Measurements from ENCODE around the gene TTC34. TPM values are rescaled to one million over a fixed set of nuclear protein-coding genes. Genes with fewer than 3 reads are reported as not detected.
"Not testable (repeated sequence)": the region's sequence is repeated elsewhere in the genome, so short reads cannot be mapped to it uniquely, and the experiment has no call there.

The TTC34 gene
- polyA plus RNA-seq, 4 donors: 0.69 to 1.1 (median 0.85) TPM

DNA sequence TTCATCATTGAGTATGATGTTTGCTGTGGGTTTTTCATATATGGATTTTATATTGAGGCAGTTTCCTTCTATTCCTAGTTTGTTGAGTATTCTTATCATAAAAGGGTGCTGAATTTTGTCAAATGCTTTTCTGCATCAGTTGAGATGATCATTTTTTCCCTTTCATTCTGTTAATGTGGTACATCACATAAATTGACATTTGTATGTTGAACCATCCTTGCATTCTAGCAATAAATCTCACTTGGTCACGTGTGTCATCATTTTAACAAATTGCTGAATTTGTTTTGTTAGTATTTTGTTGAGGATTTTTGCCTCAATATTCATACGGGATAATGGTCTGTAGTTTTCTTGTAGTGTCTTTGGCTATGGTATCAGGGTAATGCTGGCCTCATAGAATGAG, 19.9 kb downstream of the TTC34 start:
- DNase-seq (ENCODE audit: low read depth in 4 of 4, low spot score in 3 of 4): no peak

DNA sequence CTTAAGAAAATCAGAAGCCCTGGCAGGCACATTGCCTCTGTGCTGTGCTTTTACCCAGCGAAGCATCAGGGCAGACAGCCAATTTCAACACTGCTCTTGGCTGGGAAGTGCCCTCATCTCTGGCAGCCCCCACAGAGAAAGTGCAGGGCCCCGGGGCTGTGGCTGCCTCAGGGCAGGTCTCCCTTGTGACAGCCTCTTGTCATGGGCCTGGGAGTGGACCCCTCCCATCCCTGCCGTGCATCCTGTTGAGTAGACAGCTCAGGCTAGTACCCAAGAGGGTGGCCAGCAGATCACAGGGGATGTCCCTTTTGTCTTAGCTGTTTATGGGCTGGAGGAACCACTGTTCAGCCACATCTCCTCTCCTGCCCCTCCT, 23.3 kb downstream of the TTC34 start:
- no peak for DNase-seq (ENCODE audit: low read depth in 4 of 4, low spot score in 3 of 4)

DNA sequence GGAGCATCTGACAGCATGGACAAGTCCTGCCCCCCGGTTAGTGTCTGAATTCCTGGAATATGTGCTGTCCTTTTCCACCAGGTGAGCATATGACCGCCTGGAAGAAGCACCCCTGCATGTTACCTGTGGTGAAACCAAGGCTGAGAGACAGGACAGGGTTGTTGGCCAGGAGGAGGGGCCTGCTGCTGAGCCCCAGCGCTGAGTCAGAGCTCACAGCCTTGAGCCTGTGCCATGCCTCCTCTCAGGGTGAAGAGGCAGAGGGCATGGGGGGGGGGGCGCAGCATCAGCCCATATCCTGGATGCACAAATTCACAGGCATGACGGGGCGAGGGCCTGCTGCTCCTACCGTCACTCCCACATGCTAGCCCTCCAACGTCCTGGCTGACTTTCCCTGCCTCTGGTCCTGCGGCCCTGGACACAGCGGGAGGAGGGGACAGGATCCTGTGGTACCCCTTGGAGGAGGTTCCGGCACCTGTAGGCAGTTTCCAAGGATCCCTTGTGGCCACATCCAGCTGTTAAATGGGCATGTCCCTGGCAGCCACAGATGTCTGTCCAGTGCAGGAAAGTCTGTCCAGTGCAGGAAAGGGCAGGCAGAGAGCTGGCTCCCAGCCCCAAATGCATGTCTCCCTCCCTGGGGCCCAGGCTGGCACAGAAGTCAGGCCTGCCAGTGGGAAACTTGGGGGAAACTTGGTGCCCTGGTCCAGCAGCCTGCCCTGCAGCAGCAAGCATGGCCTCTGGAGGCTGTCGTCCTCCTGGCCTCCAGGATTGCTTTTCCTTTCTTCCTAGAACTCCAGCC, 23.9 kb downstream of the TTC34 start:
- DNase-seq (ENCODE audit: low read depth in 4 of 4, low spot score in 3 of 4): no peak

DNA sequence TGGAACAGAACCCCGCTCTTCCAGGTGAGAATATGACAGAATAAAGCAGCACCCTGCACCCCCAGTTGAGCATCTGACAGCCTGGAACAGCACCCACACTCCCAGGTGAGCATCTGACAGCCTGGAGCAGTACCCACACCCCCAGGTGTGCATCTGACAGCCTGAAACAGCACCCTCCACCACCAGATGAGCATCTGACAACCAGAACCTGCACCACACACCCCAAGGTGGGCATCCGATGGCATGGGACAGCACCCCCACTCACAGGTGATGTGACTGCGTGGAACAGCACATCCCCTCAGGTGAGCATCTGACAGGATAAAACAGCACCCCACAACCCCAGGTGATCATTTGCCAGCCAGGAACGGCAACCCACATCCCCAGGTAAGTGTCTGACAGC, 26.2 kb downstream of the TTC34 start:
- not testable (repeated sequence) for DNase-seq (ENCODE audit: low read depth in 4 of 4, low spot score in 3 of 4)

DNA sequence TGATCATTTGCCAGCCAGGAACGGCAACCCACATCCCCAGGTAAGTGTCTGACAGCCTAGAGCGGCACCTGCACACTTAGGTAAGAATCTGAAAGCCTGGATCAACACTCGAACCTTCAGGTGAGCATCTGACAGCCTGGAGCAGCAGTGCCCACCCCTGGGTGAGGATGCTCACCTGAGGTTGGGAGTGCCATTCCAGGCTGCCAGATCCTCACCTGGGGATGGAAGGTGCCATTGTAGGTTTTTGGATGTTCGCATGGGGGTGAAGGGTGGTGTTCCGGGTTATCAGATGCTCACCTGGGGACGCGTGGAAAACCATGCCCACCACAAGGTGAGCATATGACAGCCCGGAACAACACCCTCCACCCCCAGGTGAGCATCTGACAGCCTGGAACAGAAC, 33.4 kb downstream of the TTC34 start:
- not testable (repeated sequence) for DNase-seq (ENCODE audit: low read depth in 4 of 4, low spot score in 3 of 4)

DNA sequence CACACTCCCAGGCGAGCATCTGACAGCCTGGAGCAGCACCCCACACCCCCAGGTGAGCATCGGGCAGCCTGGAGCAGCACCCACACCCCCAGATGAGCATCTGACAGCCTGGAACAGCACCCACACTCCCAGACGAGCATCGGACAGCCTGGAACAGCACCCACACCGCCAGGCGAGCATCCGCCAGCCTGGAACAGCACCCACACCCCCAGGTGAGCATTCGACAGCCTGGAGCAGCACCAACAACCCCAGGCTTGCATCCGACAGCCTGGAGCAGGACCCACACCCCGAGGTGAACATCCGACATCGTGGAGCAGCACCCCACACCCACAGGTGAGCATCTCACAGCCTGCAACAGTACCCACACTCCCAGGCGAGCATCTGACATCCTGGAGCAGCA, 42.1 kb downstream of the TTC34 start:
- not testable (repeated sequence) for DNase-seq (ENCODE audit: low read depth in 4 of 4, low spot score in 3 of 4)

DNA sequence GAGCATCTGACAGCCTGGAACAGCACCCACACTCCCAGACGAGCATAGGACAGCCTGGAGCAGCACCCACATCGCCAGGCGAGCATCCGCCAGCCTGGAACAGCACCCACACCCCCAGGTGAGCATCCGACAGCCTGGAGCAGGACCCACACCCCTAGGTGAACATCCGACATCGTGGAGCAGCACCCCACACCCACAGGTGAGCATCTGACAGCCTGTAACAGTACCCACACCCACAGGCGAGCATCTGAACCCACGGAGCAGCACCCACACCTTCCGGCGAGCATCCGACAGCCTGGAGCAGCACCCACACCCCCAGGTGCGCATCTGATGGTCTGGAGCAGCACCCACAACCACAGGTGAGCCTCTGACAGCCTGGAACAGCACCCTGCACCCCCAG, 44.0 kb downstream of the TTC34 start:
- not testable (repeated sequence) for DNase-seq (ENCODE audit: low read depth in 4 of 4, low spot score in 3 of 4)

DNA sequence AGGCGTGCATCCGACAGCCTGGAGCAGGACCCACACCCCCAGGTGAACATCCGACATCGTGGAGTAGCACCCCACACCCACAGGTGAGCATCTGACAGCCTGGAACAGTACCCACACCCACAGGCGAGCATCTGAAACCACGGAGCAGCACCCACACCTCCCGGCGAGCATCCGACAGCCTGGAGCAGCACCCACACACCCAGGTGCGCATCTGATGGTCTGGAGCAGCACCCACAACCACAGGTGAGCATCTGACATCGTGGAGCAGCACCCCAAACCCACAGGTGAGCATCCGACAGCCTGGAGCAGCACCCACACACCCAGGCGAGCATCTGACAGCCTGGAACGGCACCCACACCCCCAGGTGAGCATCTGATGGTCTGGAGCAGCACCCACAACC, 46.1 kb downstream of the TTC34 start:
- not testable (repeated sequence) for DNase-seq (ENCODE audit: low read depth in 4 of 4, low spot score in 3 of 4)

DNA sequence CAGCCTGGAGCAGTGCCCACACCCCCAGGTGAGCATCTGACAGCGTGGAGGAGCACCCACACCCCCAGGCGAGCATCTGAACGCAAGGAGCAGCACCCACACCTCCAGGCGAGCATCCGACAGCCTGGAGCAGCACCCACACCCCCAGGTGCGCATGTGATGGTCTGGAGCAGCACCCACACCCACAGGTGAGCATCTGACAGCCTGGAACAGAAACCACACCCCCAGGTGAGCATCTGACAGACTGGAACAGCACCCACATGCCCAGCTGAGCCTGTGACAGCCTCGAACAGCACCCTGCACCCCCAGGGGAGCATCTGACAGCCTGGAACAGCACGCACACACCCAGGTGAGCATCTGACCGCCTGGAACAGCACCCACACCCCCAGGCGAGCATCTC, 46.9 kb downstream of the TTC34 start:
- DNase-seq (ENCODE audit: low read depth in 4 of 4, low spot score in 3 of 4): not testable (repeated sequence)

DNA sequence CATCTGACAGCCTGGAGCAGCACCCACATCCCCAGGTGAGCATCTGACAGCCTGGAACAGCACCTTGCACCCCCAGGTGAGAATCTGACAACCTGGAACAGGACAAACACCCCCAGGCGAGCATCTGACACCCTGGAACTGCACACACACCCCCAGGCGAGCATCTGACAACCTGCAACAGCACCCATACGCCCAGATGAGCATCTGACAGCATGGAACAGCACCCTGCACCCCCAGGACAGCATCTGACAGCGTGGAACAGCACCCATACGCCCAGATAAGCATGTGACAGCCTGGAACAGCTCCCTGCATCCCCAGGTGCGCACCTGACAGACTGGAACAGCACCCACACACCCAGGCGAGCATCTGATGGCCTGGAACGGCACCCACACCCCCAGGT, 49.0 kb downstream of the TTC34 start:
- not testable (repeated sequence) for DNase-seq (ENCODE audit: low read depth in 4 of 4, low spot score in 3 of 4)

DNA sequence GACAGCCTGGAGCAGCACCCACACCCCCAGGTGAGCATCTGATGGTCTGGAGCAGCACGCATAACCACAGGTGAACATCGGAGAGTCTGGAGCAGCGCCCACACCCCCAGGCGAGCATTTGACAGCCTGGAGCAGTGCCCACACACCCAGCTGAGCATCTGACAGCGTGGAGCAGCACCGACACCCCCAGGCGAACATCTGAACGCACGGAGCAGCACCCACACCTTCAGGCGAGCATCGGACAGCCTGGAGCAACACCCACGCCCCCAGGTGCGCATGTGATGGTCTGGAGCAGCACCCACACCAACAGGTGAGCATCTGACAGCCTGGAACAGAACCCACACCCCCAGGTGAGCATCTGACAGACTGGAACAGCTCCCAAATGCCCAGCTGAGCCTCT, 49.6 kb downstream of the TTC34 start:
- not testable (repeated sequence) for DNase-seq (ENCODE audit: low read depth in 4 of 4, low spot score in 3 of 4)

DNA sequence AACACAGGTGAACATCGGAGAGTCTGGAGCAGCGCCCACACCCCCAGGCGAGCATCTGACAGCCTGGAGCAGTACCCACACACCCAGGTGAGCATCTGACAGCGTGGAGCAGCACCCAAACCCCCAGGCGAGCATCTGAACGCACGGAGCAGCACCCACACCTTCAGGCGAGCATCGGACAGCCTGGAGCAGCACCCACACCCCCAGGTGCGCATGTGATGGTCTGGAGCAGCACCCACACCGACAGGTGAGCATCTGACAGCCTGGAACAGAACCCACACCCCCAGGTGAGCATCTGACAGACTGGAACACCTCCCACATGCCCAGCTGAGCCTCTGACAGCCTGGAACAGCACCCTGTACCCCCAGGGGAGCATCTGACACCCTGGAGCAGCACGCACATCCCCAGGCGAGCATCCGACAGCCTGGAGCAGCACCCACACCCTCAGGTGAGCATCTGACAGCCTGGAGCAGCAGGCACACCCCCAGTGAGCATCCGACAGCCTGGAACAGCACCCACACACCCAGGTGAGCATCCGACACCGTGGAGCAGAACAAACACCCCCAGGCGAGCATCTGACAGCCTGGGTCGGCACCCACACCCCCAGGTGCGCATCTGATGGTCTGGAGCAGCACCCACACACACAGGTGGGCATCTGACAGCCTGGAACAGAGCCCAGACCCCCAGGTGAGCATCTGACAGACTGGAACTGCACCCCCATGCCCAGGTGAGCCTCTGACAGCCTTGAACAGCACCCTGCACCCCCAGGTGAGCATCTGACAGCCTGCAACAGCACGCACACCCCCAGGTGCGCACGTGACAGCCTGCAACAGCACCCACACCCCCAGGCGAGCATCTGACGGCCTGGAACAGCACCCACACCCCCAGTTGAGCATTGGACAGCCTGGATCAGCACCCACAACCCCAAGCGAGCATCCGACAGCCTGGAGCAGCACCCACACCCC, 50.4 kb downstream of the TTC34 start:
- not testable (repeated sequence) for DNase-seq (ENCODE audit: low read depth in 4 of 4, low spot score in 3 of 4)

DNA sequence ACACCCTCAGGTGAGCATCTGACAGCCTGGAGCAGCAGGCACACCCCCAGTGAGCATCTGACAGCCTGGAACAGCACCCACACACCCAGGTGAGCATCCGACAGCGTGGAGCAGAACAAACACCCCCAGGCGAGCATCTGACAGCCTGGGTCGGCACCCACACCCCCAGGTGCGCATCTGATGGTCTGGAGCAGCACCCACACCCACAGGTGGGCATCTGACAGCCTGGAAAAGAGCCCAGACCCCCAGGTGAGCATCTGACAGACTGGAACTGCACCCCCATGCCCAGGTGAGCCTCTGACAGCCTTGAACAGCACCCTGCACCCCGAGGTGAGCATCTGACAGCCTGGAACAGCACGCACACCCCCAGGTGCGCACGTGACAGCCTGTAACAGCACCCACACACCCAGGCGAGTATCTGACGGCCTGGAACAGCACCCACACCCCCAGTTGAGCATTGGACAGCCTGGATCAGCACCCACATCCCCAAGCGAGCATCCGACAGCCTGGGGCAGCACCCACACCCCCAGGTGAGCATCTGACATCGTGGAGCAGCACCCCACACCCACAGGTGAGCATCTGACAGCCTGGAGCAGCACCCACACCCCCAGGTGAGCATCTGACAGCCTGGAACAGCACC, 51.3 kb downstream of the TTC34 start:
- not testable (repeated sequence) for DNase-seq (ENCODE audit: low read depth in 4 of 4, low spot score in 3 of 4)

DNA sequence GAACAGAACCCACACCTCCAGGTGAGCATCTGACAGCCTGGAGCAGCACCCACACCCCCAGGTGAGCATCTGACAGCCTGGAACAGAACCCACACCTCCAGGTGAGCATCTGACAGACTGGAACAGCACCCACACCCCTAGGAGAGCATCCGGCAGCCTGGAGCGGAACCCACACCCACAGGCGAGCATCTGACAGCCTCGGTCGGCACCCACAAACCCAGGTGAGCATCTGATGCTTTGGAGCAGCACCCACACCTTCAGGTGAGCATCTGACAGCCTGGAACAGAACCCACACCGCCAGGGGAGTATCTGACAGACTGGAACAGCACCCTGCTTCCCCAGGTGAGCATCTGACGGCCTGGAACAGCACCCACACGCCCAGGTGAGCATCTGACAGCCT, 52.9 kb downstream of the TTC34 start:
- not testable (repeated sequence) for DNase-seq (ENCODE audit: low read depth in 4 of 4, low spot score in 3 of 4)

DNA sequence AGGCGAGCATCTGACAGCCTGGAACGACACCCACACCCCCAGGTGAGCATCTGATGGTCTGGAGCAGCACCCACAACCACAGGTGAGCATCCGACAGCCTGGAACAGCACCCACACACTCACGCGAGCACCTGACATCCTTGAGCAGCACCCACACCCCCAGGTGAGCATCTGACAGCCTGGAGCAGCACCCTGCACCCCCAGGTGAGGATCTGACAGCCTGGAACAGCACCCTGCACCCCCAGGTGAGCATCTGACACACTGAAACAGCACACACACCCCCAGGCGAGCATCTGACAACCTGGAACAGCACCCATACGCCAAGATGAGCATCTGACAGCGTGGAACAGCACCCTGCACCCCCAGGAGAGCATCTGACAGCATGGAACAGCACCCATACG, 106.7 kb downstream of the TTC34 start:
- DNase-seq (ENCODE audit: low read depth in 4 of 4, low spot score in 3 of 4): not testable (repeated sequence)

DNA sequence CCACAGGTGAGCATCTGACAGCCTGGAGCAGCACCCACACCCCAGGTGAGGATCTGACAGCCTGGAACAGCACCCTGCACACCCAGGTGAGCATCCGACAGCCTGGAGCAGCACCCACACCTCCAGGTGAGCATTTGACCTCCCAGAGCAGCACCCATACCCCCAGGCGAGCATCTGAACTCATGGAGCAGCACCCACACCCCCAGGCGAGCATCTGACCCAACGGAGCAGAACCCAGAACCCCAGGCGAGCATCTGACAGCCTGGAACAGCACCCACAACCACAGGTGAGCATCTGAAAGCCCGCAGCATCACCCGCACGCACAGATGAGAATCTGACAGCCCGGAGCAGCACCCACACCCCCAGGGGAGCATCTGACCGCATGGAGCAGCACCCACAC, 111.3 kb downstream of the TTC34 start:
- not testable (repeated sequence) for DNase-seq (ENCODE audit: low read depth in 4 of 4, low spot score in 3 of 4)

DNA sequence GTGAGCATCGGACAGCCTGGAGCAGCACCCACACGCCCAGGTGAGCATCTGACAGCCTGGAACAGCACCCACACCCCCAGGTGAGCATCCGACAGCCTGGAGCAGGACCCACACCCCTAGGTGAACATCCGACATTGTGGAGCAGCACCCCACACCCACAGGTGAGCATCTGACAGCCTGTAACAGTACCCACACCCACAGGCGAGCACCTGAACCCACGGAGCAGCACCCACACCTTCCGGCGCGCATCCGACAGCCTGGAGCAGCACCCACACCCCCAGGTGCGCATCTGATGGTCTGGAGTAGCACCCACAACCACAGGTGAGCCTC, 113.2 kb downstream of the TTC34 start:
- DNase-seq (ENCODE audit: low read depth in 4 of 4, low spot score in 3 of 4): not testable (repeated sequence)

DNA sequence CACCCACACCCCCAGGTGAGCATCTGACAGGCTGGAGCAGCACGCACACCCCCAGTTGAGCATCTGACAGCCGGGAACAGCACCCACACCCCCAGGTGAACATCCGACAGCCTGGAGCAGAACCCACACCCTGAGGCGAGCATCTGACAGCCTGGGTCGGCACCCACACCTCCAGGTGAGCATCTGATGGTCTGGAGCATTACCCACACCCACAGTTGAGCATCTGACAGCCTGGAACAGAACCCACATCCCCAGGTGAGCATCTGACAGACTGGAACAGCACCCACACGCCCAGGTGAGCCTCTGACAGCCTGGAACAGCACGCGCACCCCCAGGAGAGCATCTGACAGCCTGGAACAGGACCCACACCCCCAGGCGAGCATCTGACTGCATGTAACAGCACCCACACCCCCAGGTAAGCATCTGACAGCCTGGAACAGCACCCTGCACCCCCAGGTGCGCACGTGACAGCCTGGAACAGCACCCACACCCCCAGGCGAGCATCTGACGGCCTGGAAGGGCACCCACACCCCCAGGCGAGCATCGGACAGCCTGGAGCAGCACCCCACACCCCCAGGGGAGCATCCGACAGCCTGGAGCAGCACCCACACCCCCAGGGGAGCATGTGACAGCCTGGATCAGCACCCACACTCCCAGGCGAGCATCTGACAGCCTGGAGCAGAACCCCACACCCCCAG, 113.7 kb downstream of the TTC34 start:
- not testable (repeated sequence) for DNase-seq (ENCODE audit: low read depth in 4 of 4, low spot score in 3 of 4)

DNA sequence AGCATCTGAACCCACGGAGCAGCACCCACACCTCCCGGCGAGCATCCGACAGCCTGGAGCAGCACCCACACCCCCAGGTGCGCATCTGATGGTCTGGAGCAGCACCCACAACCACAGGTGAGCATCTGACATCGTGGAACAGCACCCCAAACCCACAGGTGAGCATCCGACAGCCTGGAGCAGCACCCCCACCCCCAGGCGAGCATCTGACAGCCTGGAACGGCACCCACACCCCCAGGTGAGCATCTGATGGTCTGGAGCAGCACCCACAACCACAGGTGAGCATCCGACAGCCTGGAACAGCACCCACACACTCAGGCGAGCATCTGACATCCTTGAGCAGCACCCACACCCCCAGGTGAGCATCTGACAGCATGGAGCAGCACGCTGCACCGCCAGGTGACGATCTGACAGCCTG, 114.3 kb downstream of the TTC34 start:
- not testable (repeated sequence) for DNase-seq (ENCODE audit: low read depth in 4 of 4, low spot score in 3 of 4)

DNA sequence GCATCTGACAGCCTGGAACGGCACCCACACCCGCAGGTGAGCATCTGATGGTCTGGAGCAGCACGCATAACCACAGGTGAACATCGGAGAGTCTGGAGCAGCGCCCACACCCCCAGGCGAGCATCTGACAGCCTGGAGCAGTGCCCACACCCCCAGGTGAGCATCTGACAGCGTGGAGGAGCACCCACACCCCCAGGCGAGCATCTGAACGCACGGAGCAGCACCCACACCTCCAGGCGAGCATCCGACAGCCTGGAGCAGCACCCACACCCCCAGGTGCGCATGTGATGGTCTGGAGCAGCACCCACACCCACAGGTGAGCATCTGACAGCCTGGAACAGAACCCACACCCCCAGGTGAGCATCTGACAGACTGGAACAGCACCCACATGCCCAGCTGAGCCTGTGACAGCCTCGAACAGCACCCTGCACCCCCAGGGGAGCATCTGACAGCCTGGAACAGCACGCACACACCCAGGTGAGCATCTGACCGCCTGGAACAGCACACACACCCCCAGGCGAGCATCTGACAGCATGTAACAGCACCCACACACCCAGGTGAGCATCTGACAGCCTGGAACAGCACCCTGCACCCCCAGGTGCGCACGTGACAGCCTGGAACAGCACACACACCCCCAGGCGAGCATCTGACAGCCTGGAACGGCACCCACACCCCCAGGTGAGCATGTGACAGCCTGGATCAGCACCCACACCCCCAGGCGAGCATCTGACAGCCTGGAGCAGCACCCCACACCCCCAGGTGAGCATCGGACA, 115.2 kb downstream of the TTC34 start:
- DNase-seq (ENCODE audit: low read depth in 4 of 4, low spot score in 3 of 4): not testable (repeated sequence)
